GM21526 (cell line): ENCODE measurements around the gene ETV7.

Source experiments
- ATAC-seq: cut with Tn5 transposase; IDR thresholded peaks from one replicate; pipeline ENCODE4 v1.9.1; 2021; ENCODE audit warnings: moderate library complexity; ENCODE audit not compliant: unreplicated experiment, low FRiP score

Gene ETV7

GRCh38 chr6:36386495-36387439, 702 bp downstream of the ETV7 start:
- ATAC-seq = no peak

GRCh38 chr6:36384095-36384494, 3.4 kb downstream of the ETV7 start:
- no peak for ATAC-seq

- ATAC-seq = no peak
These were observed 3.9 kb downstream of the ETV7 start for GRCh38 chr6:36383606-36384005.

GRCh38 chr6:36382976-36383375, 4.5 kb downstream of the ETV7 start:
- ATAC-seq = no peak

GRCh38 chr6:36381502-36382389, 5.7 kb downstream of the ETV7 start:
- no peak for ATAC-seq

GRCh38 chr6:36380166-36380565, 7.3 kb downstream of the ETV7 start:
- no peak for ATAC-seq

GRCh38 chr6:36378936-36379335, 8.5 kb downstream of the ETV7 start:
- ATAC-seq = no peak

GRCh38 chr6:36378243-36378920, 9.1 kb downstream of the ETV7 start:
- ATAC-seq = no peak

- ATAC-seq = no peak
These were observed 9.9 kb downstream of the ETV7 start for GRCh38 chr6:36377594-36377993.

GRCh38 chr6:36376742-36377141, 10.7 kb downstream of the ETV7 start:
- ATAC-seq = no peak

- no peak for ATAC-seq
These were observed 11.3 kb downstream of the ETV7 start for GRCh38 chr6:36376183-36376582.

- no peak for ATAC-seq
These were observed 11.8 kb downstream of the ETV7 start for GRCh38 chr6:36375644-36376155.

- no peak for ATAC-seq
These were observed 12.5 kb downstream of the ETV7 start for GRCh38 chr6:36374972-36375371.

GRCh38 chr6:36374194-36374593, 13.3 kb downstream of the ETV7 start:
- no peak for ATAC-seq

- no peak for ATAC-seq
These were observed 14.0 kb downstream of the ETV7 start for GRCh38 chr6:36373368-36374019.

- no peak for ATAC-seq
These were observed 15.4 kb downstream of the ETV7 start for GRCh38 chr6:36372088-36372487.

GRCh38 chr6:36371211-36371610, 16.3 kb downstream of the ETV7 start:
- no peak for ATAC-seq

- no peak for ATAC-seq
These were observed 16.8 kb downstream of the ETV7 start for GRCh38 chr6:36370638-36371037.

- ATAC-seq = no peak
These were observed 18.3 kb downstream of the ETV7 start for GRCh38 chr6:36368921-36369865.
